Stimulated activated naive CD8-positive, alpha-beta T cell treated with anti-CD3 and anti-CD28 coated beads, Interleukin-15, Interleukin-2, amounts not matched to agents 100 U/mL and 50 U/mL, for 24 hours (primary cell): Measurements from ENCODE around the gene TMEM87A.
"Not testable (repeated sequence)": the region's sequence is repeated elsewhere in the genome, so short reads cannot be mapped to it uniquely, and the experiment has no call there.

Experiments
- ATAC-seq: fragments of 150-1000 bp; cut with Tn5 transposase; one replicate; pipeline ENCODE4 v1.10.0; 2021
- DNase-seq: peaks from one replicate; pipeline ENCODE4 v3.0.0; 2021

The TMEM87A gene

GRCh38 chr15:42273900-42274701, 868 bp upstream of the TMEM87A start:
- peak; percentile 16 for ATAC-seq

GRCh38 chr15:42270996-42271395, 2.2 kb downstream of the TMEM87A start:
- DNase-seq (no peak), ATAC-seq (no peak)

More at GRCh38 chr15:42273900-42274701, 868 bp upstream of the TMEM87A start:
- peak; percentile 70 for DNase-seq

GRCh38 chr15:42270551-42270950, 2.7 kb downstream of the TMEM87A start:
- ATAC-seq (no peak), DNase-seq (no peak)

- no peak for DNase-seq
- ATAC-seq, result no peak
These were observed 5.9 kb downstream of the TMEM87A start for GRCh38 chr15:42267286-42267685.

- DNase-seq (no peak), ATAC-seq (no peak)
These were observed 8.4 kb downstream of the TMEM87A start for GRCh38 chr15:42264795-42265194.

- no peak for DNase-seq
- no peak for ATAC-seq
These were observed 19.9 kb downstream of the TMEM87A start for GRCh38 chr15:42253300-42253699.

GRCh38 chr15:42240823-42241222, 32.4 kb downstream of the TMEM87A start:
- no peak for ATAC-seq
- no peak for DNase-seq

GRCh38 chr15:42239528-42240182, 33.6 kb downstream of the TMEM87A start:
- ATAC-seq (no peak), DNase-seq (no peak)

- DNase-seq (no peak), ATAC-seq (no peak)
These were observed 40.1 kb downstream of the TMEM87A start for GRCh38 chr15:42233107-42233506.

GRCh38 chr15:42232606-42233005, 40.6 kb downstream of the TMEM87A start:
- DNase-seq, result no peak
- ATAC-seq, result no peak

GRCh38 chr15:42231088-42231487, 42.1 kb downstream of the TMEM87A start:
- DNase-seq (no peak), ATAC-seq (no peak)

- DNase-seq, ATAC-seq: not testable (repeated sequence)
These were observed 44.3 kb downstream of the TMEM87A start for GRCh38 chr15:42228981-42229380.

- no peak for DNase-seq
- ATAC-seq, result no peak
These were observed 45.2 kb downstream of the TMEM87A start for GRCh38 chr15:42228036-42228435.

GRCh38 chr15:42226648-42227047, 46.6 kb downstream of the TMEM87A start:
- ATAC-seq (no peak), DNase-seq (no peak)

- DNase-seq (no peak), ATAC-seq (no peak)
These were observed 53.0 kb downstream of the TMEM87A start for GRCh38 chr15:42220216-42220615.

- ATAC-seq (no peak), DNase-seq (no peak)
These were observed 54.2 kb downstream of the TMEM87A start for GRCh38 chr15:42218953-42219592.

GRCh38 chr15:42217568-42217967, 55.7 kb downstream of the TMEM87A start:
- DNase-seq, result no peak
- ATAC-seq, result no peak

- DNase-seq (no peak), ATAC-seq (peak; percentile 28)
These were observed 57.1 kb downstream of the TMEM87A start for GRCh38 chr15:42215913-42216829.

- ATAC-seq (no peak), DNase-seq (no peak)
These were observed 58.6 kb downstream of the TMEM87A start for GRCh38 chr15:42214600-42214999.

- no peak for DNase-seq
- no peak for ATAC-seq
These were observed 59.7 kb downstream of the TMEM87A start for GRCh38 chr15:42213511-42213910.

GRCh38 chr15:42210696-42211095, 62.5 kb downstream of the TMEM87A start:
- no peak for DNase-seq
- no peak for ATAC-seq
